HFF-Myc (cell line): ENCODE results near the gene BEST4.
A peak's percentile ranks its signal among the peaks of the same experiment; 100 is the strongest.

ENCODE experiments used
- DNase-seq: peaks from one replicate; pipeline ENCODE4 v3.0.0-alpha.2; 2011; ENCODE audit warnings: low read depth; ENCODE audit errors: extremely low read depth
- H3K4me3 ChIP-seq: replicated peaks from 2 replicates; pipeline ENCODE4 v1.5.1; 2011; ENCODE audit warnings: low read depth, mild to moderate bottlenecking, control low read depth, low read length
- CTCF ChIP-seq: IDR thresholded peaks from 2 replicates; pipeline ENCODE4 v1.5.1; 2012; ENCODE audit warnings: mild to moderate bottlenecking, low read depth, low read length, control low read depth; ENCODE audit errors: missing control alignments

BEST4 gene

DNA sequence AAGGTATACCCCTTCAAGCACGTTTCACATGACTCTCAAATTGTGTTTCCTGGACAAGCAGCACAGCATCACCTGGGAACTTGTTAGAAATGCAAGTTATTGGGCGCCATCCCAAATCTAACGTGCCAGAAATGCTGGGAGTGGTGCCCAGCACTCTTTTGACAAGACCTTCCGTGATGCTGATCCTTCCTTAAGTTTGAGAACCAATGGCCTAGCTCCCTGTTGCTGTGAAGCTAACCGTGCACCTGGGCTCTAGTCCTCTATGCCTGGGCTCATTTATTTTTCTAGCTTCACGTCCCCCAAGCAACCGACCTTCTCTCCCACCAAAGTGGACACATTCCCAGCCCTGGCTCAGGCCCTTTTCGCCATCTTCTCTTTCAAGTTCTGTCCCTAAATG, 4.3 kb downstream of the BEST4 start:
- peak overlapping the region; percentile 15 for H3K4me3 ChIP-seq
- no peak for TF ChIP-seq CTCF
- DNase-seq = no peak

- no peak for TF ChIP-seq CTCF
- no peak for DNase-seq
- H3K4me3 ChIP-seq = no peak overlapping the region
Observed at GRCh38 chr1:44780583-44781121, 7.3 kb downstream of the BEST4 start.

GRCh38 chr1:44778705-44779576, 9.0 kb downstream of the BEST4 start:
- no peak for TF ChIP-seq CTCF
- H3K4me3 ChIP-seq = peak overlapping the region; percentile 100
- no peak for DNase-seq

GRCh38 chr1:44777969-44778635, 9.9 kb downstream of the BEST4 start:
- peak overlapping the region; percentile 100 for H3K4me3 ChIP-seq
- no peak for DNase-seq
- TF ChIP-seq CTCF = no peak

DNA sequence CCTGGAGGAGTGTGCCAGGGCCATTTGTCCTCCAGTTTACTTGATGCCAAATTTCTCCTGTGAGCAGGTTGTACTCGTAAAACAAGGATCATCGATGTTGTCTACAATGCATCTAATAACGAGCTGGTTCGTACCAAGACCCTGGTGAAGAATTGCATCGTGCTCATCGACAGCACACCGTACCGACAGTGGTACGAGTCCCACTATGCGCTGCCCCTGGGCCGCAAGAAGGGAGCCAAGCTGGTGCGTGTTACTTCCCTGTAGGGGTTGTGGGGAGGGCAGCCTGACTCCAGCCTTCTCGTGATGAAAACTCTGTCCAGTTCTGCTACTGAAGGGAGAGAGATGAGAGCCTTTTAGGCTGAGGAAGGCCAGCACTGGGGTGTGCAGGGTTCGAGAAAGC, 10.4 kb downstream of the BEST4 start:
- peak overlapping the region; percentile 100 for H3K4me3 ChIP-seq
- DNase-seq = no peak
- TF ChIP-seq CTCF = no peak

DNA sequence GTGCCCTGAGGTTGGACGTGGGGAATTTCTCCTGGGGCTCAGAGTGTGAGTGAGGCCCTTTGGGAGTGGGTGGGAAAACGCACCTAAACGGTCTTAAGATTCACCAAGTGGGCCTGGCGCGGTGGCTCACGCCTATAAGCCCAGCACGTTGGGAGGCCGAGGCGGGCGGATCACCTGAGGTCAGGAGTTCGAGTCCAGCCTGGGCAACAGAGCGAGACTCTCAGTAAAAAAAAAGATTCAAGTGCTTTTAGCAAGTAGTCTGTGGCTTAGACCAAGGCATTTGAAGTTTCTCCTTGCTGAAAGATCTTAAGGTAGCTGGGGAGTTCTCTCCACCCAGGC, 11.3 kb downstream of the BEST4 start:
- no peak for DNase-seq
- H3K4me3 ChIP-seq = peak overlapping the region; percentile 100
- TF ChIP-seq CTCF = no peak
